GM18499 (cell line): Measurements from ENCODE around the gene CDH13.

Experiments
- ATAC-seq: cut with Tn5 transposase; IDR thresholded peaks from one replicate; pipeline ENCODE4 v1.9.1; 2021; ENCODE audit warnings: moderate number of reproducible peaks; ENCODE audit not compliant: insufficient read depth, unreplicated experiment

Gene CDH13

DNA sequence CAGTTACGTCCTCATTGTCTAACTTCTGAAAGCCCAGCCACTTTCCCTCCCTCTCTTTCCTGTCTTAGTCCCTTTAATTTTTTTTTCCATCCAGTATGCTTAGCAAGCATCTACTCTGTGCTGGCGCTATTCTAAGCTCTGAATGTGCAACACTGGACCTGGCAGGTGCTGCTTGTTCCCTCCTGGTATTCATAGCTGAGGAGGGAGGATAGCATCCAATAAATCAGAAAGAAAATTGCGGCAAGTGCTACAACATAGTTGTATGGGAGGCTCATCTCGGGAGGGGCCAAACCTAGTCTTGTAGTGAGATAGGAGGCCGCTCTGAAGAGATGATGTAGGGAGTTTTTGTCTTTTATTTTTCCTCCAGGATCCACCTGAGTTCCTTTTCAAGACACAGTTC is 723.7 kb downstream of the CDH13 start:
- ATAC-seq = no peak

GRCh38 chr16:83351846-83352245 is 725.1 kb downstream of the CDH13 start:
- ATAC-seq = no peak

- ATAC-seq = no peak
Observed at GRCh38 chr16:83353241-83353640, 726.5 kb downstream of the CDH13 start.

- no peak for ATAC-seq
Observed at GRCh38 chr16:83354015-83354414, 727.2 kb downstream of the CDH13 start.

- no peak for ATAC-seq
Observed at GRCh38 chr16:83355570-83356218, 728.9 kb downstream of the CDH13 start.

GRCh38 chr16:83356266-83356665 is 729.5 kb downstream of the CDH13 start:
- peak; percentile 57 for ATAC-seq

DNA sequence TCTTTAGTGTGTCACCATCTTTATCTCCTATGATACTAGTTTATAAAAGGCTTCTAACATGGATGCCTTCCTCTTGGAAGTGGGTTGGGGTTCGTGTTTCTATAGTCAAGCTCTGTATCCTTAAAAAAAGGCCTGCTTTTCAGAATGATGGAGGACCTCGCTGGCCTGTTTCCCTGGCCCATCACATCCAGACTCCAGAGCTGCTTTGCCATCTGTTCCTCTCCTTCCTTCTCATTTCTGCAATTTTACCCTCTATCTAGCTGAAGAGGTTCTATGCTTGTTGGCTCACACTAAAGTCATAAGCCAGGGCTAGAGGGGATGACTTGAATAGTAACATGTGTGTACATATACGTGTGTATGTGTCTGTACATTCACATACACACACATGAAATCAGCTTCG is 730.2 kb downstream of the CDH13 start:
- ATAC-seq = no peak

- no peak for ATAC-seq
Observed at GRCh38 chr16:83363521-83363920, 736.8 kb downstream of the CDH13 start.

DNA sequence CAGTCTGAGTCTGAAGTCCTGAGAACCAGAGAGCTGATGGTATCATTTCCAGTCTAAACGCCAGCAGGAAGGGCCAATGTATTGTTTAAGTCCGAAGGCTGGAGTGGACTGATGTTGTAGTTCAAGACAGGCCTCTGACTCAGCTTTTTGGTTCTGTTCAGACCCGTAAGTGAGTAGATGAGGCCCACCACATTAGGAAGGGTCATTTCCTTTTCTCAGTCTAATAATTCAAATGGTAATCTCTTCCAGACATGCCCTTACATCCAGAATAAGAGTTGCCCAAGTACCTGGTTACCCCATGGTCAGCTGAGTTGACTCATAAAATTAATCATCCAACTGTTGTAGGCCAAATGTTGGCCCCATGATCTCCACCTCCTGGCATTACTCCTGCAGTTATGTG is 738.4 kb downstream of the CDH13 start:
- no peak for ATAC-seq

DNA sequence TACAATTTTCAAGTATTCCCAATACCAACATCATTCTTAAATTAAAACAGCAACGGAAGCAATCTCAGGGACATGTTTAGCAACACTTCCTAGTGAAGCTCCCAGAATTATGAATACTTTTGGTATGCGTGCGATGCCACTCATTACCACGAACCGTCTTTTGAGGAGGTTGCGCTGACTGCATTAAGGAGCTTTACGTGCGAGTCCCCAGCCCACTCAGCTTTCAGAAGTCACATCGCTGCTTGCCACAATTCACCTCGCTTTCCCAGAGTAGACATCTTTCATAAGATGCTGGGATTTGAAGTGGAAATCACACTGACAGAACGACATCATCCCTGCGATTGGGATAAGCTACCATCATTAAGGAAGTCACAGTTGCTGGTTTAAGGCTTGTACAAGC is 739.5 kb downstream of the CDH13 start:
- ATAC-seq = no peak

- no peak for ATAC-seq
Observed at GRCh38 chr16:83374979-83375378, 748.2 kb downstream of the CDH13 start.

DNA sequence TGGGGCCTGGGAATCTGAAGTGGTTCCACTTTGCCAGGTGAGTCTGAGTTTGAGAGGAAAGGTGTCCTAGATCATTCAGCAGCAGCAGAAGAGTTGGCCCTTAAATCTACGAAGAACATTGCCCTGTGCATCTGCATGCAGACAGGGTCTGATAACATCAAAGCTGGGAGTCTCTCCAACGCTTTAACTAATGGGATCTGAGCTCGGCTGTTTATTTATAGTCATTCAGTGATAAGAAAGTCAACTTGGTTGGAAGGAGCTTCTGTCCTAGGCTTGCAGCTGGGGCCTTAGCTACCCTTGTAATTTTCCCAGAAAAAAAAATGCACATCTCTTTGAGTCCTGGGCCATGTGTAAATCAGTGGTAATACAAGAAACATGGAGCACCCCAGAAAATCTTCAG is 763.0 kb downstream of the CDH13 start:
- ATAC-seq = no peak

DNA sequence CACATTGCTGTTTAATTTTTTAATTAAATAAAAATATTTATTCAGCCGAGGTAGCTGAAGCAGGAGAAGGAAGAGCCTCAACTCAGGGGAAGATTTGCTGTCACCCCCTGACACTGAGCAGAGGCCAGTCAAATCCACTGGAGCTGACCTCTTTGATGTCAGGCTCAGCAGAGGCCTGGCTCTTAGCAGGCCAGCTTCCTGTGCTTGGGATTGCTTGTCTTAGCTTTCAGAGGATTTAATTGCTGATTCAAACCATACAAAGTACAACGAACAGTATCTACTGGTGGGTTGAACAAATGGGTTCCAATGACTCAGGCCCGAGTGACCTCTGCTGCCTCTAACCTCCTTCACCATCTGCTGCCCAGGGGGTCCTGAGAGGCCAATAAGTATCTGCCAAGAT is 764.0 kb downstream of the CDH13 start:
- no peak for ATAC-seq

GRCh38 chr16:83392743-83393142 is 766.0 kb downstream of the CDH13 start:
- no peak for ATAC-seq

DNA sequence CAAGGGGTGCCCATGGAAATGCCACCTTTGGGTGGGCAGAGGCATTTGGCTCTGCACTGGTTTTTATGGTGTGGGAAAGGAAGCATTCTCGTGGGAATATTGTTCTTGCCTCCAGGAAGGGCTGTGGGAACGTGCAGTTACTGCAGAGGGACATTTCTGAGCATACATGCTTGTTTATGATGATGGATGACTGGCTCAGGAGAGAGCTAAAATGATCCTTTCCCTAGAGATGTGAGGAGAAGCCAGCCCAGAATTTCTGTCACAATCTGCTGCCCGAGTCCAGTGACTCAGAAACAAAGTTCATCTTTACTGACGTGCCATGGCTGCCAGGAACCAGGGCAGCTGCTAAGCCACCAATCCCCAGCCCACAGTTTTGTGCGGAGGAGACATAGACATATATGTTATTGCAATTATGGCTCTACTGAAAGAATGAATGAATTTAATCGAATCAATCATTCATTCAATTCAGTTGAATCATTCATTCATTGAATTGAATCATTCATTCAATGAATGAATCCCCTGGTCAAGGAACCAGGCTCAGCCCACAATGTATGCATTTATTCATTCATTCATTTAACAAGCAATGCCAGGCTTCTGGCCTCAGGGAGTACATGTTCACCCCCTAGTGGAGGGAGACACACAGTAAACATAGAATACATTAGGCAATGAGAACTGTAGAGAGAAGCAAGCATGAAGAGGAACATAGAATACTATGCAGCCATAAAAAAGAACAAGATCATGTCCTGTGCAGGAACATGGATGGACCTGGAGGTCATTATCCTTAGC is 766.6 kb downstream of the CDH13 start:
- ATAC-seq = no peak

DNA sequence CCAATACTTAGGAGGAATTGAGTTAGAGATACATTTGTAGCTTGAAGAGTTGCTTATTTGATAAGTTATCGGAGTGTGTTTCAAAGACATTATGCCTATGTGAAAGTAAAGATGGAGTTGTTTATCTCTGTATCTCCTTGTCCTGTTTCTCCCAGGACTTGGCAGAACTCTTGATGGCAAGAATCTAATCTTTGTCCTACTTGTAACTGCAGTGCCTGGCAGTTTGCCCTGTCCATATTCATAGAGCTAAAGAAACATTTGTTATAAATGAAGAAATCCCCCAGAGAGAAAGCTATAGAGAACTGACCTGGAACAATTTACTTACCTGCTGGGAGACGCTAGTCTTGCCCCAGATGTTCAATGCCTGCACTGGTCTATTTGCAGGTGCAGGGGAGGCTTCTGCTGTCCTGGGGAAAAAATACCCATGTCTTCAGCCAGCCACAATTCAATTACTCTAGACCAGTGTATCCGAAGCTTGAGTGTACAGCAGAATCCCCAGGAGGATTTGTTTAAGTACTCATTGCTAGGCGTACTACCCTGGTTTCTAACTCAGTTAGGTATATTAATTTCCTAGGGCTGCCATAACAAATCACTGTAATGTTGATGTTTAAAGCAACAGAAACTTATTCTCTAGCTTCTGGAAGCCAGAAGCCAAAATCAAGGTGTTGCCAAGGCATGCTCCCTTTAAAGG is 771.0 kb downstream of the CDH13 start:
- no peak for ATAC-seq

- ATAC-seq = no peak
Observed at GRCh38 chr16:83400234-83400633, 773.5 kb downstream of the CDH13 start.

- ATAC-seq = no peak
Observed at GRCh38 chr16:83402160-83402814, 775.5 kb downstream of the CDH13 start.

DNA sequence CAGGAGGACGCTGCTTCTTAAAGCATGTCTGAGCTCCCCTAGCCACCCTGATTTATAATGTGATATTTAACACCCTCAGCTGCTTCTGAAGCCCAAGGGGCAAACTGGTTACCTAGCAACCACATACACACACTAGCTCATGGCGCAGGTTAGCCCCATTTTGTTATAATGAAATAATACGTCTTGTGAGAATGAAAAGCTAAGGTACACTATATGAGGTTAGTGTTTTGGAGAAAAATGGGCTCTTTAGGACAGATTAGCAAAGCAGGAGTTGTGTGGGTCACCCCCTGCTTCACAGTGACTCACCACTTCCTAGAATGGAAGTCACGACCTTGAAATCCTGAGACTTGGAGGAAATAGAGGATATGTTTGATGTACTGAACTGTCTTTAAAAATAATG is 776.2 kb downstream of the CDH13 start:
- no peak for ATAC-seq

DNA sequence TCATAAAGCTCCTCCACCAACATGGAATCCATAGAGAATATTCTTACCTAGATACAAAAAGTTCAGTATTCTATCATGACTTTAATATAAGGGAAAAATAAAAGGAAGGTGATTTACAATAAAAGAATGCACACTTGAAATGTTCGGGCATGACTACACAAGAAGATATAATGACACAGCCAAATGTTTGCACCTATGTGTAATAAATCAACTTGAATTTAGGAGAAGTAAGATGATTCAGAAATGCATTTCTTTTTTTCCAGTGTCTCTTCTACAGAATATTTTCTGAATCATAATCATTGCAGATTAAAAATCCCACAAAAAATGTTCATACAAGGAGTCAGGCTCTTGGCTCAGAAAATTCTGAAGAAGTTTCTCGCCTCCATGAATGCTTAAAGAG is 777.0 kb downstream of the CDH13 start:
- ATAC-seq = no peak

DNA sequence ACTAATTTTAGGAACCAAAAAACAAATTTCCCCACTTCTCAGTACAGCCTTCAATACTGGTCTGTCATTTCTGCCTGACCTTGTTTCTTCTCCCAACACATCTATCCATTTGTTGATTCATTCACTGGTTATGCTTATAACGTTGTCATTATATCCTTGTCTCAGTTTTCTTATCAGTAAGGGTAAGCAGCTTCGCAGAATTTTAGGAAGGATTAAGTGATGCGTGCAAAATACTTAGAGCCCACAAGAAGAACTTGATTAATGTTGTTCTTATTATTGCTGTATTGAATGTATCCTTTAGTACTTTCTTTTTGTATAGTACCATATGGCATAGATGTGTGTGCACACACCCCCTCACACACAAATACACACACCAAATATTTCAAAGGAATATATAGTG is 777.5 kb downstream of the CDH13 start:
- no peak for ATAC-seq
